Uterus (tissue), 4 donors: Measurements from ENCODE around the gene TMPRSS9. TPM values are rescaled to one million over a fixed set of nuclear protein-coding genes. Genes with fewer than 3 reads are reported as not detected.

ENCODE experiments used
- DNase-seq, 2 donors: peaks; one replicate each; pipeline ENCODE4 v3.0.0-alpha.2; 2019 to 2020
- H3K27ac ChIP-seq, 2 donors: fragments of 200-600 bp; sonication (generic); 1 replicate in 1 of 2; 2 replicates in 1 of 2; pipeline ENCODE4 v1.5.1; 2016 to 2018
- H3K27me3 ChIP-seq, 2 donors: fragments of 200-600 bp; sonication (generic); one replicate each; pipeline ENCODE4 v1.5.1; 2018 to 2019; ENCODE audit warnings: control low read depth in 1 of 2
- H3K36me3 ChIP-seq, 2 donors: fragments of 200-600 bp; sonication (generic); one replicate each; pipeline ENCODE4 v1.5.1; 2019; ENCODE audit warnings: control low read depth in 1 of 2
- H3K4me1 ChIP-seq, 2 donors: fragments of 200-600 bp; sonication (generic); one replicate each; pipeline ENCODE4 v1.5.1; 2018 to 2019; ENCODE audit warnings: control low read depth in 1 of 2
- H3K4me3 ChIP-seq, 2 donors: fragments of 200-600 bp; sonication (generic); 1 replicate in 1 of 2; 2 replicates in 1 of 2; pipeline ENCODE4 v1.5.1; 2018 to 2019; ENCODE audit warnings: mild to moderate bottlenecking in 1 of 2
- H3K9me3 ChIP-seq, 2 donors: fragments of 200-600 bp; sonication (generic); one replicate each; pipeline ENCODE4 v1.5.1; 2019; ENCODE audit warnings: control low read depth in 1 of 2
- CTCF ChIP-seq, 4 experiments: fragments of 200-600 bp in 2 of 4; fragments of 450-650 bp in 2 of 4; sonication (generic) in 2 of 4; IDR thresholded peaks; one replicate each; pipeline ENCODE4 v1.5.1; 2016 to 2019; ENCODE audit warnings: antibody characterized with exemption in 4 of 4, mild to moderate bottlenecking in 2 of 4, moderate library complexity in 1 of 4
- POLR2A ChIP-seq, 2 donors: fragments of 450-650 bp; IDR thresholded peaks; one replicate each; pipeline ENCODE4 v1.6.1; 2016; ENCODE audit warnings: antibody characterized with exemption in 2 of 2, mild to moderate bottlenecking in 1 of 2, moderate library complexity in 1 of 2
- intact Hi-C: fragments of 100-400 bp; cut with DNase I; formaldehyde crosslinking; loops from one replicate; pipeline ENCODE4 v1.15.1; 2023; ENCODE audit warnings: low total_unique reads
- total RNA-seq, 4 donors: library from RNA; depleted of rRNA in 3 of 4; stranded (reverse); fragments of >200 nt in 3 of 4; gene quantifications; one replicate each; pipeline versions ENCODE4 v1.1.0 to v1.2.4, GENCODE V29; 2014 to 2023
- donor health status: DM: yes; HTN: yes; CAD: no.

The TMPRSS9 gene
- total RNA-seq, 4 donors from 2014 or later = 0.69 TPM; not detected in 3

- TF ChIP-seq CTCF (IDR thresholded peaks at IDR 0.05) = no peak
- TF ChIP-seq POLR2A (IDR thresholded peaks at IDR 0.05) = no peak
- no peaks in the 10 kb centered on the region for H3K36me3 ChIP-seq
- no peaks in the 10 kb centered on the region for H3K27me3 ChIP-seq
- H3K4me3 ChIP-seq = no peak overlapping the region
- intact Hi-C loops = no loop called here
- H3K9me3 ChIP-seq = no peaks in the 10 kb centered on the region
- no peak for DNase-seq
- H3K27ac ChIP-seq = no peak overlapping the region
- H3K4me1 ChIP-seq = peaks cover 0 to 13% of the 10 kb centered on the region in 2 donors
Measured at GRCh38 chr19:2333027-2333806, 26.8 kb upstream of the TMPRSS9 start.

GRCh38 chr19:2333807-2334211, 26.3 kb upstream of the TMPRSS9 start:
- intact Hi-C loops = no loop called here
- Histone ChIP-seq H3K36me3 (no peaks in the 10 kb centered on the region), H3K27ac (no peak overlapping the region), H3K27me3 (no peaks in the 10 kb centered on the region), H3K4me1 (peaks cover 0 to 13% of the 10 kb centered on the region in 2 donors), H3K9me3 (no peaks in the 10 kb centered on the region), H3K4me3 (no peak overlapping the region)
- TF ChIP-seq CTCF (IDR thresholded peaks at IDR 0.05) = no peak
- no peak for TF ChIP-seq POLR2A (IDR thresholded peaks at IDR 0.05)
- no peak for DNase-seq

- H3K9me3 ChIP-seq = no peaks in the 10 kb centered on the region
- intact Hi-C loops = no loop called here
- no peak for DNase-seq
- TF ChIP-seq CTCF (IDR thresholded peaks at IDR 0.05) = no peak
- no peaks in the 10 kb centered on the region for H3K27me3 ChIP-seq
- no peak overlapping the region for H3K27ac ChIP-seq
- H3K4me3 ChIP-seq = no peak overlapping the region
- no peaks in the 10 kb centered on the region for H3K36me3 ChIP-seq
- H3K4me1 ChIP-seq = peaks cover 0 to 9% of the 10 kb centered on the region in 2 donors
Measured at GRCh38 chr19:2334426-2334825, 25.6 kb upstream of the TMPRSS9 start.

GRCh38 chr19:2334986-2335846, 24.8 kb upstream of the TMPRSS9 start:
- no peak for DNase-seq
- Histone ChIP-seq H3K4me3 (no peak overlapping the region), H3K27me3 (no peaks in the 10 kb centered on the region), H3K27ac (no peak overlapping the region), H3K4me1 (peaks cover 0 to 6% of the 10 kb centered on the region in 2 donors), H3K36me3 (no peaks in the 10 kb centered on the region), H3K9me3 (no peaks in the 10 kb centered on the region)
- TF ChIP-seq CTCF (IDR thresholded peaks at IDR 0.05) = no peak
- no peak for TF ChIP-seq POLR2A (IDR thresholded peaks at IDR 0.05)
- intact Hi-C loops = no loop called here

GRCh38 chr19:2335848-2336247, 24.2 kb upstream of the TMPRSS9 start:
- intact Hi-C loops = no loop called here
- H3K27me3 ChIP-seq = no peaks in the 10 kb centered on the region
- TF ChIP-seq CTCF (IDR thresholded peaks at IDR 0.05) (no peak), POLR2A (IDR thresholded peaks at IDR 0.05) (no peak)
- H3K27ac ChIP-seq = no peak overlapping the region
- H3K4me3 ChIP-seq = no peak overlapping the region
- H3K36me3 ChIP-seq = no peaks in the 10 kb centered on the region
- peaks cover 0 to 6% of the 10 kb centered on the region in 2 donors for H3K4me1 ChIP-seq
- DNase-seq = no peak
- H3K9me3 ChIP-seq = no peaks in the 10 kb centered on the region
